ENCODE results near the gene MBD6.

DNA sequence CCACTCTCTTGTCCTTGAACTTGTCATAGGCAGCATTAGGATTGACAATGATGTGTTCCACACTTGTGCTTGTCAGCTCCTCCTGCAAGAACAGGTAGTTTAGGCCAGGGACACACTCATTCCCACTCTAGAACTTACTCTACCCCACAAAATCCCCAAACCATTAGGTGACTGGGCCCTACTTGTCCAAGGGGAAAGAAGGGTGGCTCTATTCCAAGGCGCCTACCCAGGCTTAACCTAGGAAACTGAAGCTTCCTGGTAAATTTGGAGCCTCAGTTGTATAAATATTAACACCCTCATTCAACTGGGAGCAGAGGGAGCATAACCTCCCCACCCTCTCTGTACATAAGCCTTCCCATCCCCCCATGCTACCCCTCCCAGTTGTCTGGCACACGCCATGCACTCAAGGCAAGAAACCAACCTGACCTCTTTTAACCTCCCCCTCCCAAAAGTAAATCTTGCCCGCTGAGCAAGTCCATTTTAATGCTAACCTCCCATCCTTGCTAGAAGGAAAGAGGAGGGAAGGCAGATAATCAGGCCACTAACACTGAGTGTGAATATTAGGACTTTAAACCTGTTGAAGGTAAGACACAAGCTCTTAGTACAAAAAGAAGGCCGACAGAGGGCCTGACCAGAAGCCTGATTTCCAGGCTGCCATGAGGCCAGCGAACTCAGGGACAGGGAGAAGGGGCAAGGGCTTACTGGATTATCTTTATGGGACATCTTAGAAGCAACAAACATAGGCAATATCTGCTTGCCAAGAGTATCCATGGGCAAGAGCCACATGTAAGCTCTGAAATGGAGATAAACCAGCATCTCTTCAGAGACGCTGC is 13.4 kb downstream of the MBD6 start:
- TF ChIP-seq, protein P1, sequence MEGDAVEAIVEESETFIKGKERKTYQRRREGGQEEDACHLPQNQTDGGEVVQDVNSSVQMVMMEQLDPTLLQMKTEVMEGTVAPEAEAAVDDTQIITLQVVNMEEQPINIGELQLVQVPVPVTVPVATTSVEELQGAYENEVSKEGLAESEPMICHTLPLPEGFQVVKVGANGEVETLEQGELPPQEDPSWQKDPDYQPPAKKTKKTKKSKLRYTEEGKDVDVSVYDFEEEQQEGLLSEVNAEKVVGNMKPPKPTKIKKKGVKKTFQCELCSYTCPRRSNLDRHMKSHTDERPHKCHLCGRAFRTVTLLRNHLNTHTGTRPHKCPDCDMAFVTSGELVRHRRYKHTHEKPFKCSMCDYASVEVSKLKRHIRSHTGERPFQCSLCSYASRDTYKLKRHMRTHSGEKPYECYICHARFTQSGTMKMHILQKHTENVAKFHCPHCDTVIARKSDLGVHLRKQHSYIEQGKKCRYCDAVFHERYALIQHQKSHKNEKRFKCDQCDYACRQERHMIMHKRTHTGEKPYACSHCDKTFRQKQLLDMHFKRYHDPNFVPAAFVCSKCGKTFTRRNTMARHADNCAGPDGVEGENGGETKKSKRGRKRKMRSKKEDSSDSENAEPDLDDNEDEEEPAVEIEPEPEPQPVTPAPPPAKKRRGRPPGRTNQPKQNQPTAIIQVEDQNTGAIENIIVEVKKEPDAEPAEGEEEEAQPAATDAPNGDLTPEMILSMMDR (IDR thresholded peaks at IDR 0.05) = no peak
- no peak for TF ChIP-seq POLR2A (IDR thresholded peaks at IDR 0.05)

Data from uterus (tissue), 2 donors.